NOMO-1 treated with dmso at 0.1 percent for 144 hours (cell line): Measurements from ENCODE around the gene OSBPL10.
"Not testable (repeated sequence)": the region's sequence is repeated elsewhere in the genome, so short reads cannot be mapped to it uniquely, and the experiment has no call there.

Source experiments
- DNase-seq: peaks from one replicate; lab custom pipeline; 2025; ENCODE audit not compliant: unreplicated experiment; lab: John Stamatoyannopoulos, UW

The OSBPL10 gene

DNA sequence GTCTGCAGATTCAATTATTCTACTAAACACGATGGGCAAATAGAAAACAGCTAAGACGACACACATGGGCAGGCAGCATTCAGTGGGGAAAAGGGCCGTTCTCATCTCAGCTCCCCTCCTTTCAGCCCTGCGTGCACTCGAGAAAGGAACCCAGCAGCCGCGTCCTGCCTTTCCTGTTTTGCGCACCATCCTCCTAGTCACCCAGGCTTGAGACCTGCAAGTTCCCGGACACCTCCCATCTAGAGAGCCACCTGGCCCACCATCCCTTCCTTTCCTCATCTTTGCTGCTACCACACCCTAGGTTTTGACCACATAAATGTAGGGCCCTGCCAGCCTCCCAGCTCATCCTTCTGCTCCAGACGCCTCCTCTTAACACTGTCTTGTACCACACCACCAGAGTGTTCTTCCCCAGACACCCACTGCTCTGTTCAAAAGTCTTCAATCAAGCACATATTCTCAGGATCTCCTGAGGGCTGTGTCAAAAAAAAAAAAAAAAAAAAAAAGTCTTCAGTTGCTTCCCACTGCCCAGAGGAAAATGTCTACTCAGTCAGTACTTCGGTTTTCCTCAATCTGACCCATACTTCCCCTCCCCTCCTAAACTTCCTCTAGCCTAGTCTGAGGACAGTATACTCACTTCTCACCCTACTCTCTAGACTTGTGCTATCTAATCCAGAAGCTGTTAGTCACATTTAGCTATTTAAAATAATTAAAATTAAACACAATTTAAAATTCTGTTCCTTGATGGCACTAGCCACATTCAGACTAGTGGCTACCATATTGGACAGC, 266.4 kb downstream of the OSBPL10 start:
- no peak for DNase-seq

DNA sequence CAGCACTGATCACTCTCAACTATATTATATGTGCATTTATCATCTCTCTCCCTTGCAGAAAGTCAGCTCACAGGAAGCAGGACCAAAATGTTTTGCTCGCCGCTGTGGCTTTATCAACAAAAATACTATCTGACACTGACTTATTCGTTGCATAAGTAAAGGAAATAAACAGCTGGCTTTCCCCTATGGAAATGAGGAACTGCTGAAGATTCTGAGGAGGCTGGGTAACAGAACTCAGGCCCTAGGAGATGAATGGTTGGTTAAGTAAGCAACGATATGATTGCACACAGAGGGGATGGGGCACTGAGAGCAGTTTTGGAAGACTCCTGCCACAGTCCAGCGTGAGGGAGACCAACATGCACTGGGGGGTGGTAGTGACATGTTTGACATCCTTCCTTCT, 267.2 kb downstream of the OSBPL10 start:
- DNase-seq, result no peak

DNA sequence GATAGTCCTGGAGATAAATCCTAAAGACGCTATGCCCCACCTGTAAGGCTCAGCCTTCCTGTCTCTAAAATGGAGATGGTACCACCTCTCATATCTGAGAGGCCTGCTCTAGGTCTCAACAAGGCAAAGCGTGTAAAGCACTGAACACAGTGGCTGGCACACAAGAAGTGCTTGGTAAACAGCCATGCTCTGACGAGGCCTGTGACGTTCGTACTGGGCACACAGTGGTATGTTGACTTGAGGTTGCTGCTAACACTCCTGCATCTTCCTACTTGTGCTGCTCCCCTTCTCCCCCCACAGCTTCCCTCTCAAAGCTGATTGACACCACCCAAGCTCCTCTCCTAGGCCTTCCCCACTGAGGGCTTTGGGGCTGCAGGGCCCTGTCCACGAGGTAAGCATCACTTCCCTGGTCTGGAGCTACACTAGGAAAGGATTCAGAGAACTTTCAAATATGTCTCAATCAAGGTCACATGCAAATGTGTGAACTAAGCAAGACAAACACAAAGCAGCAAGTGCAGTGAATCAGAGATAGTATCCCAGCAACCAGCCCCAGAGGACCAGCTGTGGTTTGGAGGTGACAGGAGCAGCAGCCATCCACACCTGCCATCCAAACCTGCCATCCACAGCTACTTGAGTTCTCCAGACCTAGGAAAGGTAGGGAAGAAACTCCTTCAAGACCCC, 270.8 kb downstream of the OSBPL10 start:
- DNase-seq, result no peak

DNA sequence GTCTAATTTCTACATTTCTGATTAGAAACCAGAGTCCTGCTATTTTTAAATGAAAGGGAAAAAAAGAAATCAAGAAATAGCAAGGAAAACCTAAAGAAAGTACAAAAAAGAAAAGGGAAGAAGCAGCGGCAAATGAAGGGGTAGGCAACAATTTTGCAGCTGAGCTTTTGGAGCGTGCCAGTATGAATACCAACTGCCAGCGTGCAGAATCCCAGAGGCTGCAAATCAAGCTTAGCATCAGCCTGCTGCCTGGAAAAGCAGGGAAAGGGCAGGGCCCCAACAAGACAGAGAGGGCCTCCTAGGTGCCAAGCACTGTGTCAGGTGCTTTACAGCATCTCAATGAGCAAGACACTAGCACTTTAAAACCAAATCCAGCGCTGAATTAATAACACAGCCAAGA, 271.5 kb downstream of the OSBPL10 start:
- DNase-seq, result no peak

DNA sequence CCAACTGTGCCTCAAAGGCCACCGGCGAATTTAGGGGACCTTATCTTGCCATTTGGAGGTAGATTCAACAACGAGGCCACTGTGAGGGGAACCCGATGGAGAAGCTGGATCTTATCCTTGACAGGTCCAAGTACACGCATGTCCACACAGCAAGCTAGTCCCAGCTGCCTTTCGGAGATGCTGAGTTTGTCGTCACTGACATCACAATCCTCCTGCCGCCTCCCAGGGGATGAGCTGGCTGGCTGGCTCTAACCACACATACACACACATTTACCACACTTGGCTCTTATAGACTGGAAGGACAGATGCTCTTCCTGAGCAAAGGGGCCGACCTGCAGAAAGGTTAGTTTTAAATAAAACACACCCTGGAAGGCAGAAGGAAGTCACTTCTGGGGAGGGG, 272.1 kb downstream of the OSBPL10 start:
- DNase-seq, result no peak

DNA sequence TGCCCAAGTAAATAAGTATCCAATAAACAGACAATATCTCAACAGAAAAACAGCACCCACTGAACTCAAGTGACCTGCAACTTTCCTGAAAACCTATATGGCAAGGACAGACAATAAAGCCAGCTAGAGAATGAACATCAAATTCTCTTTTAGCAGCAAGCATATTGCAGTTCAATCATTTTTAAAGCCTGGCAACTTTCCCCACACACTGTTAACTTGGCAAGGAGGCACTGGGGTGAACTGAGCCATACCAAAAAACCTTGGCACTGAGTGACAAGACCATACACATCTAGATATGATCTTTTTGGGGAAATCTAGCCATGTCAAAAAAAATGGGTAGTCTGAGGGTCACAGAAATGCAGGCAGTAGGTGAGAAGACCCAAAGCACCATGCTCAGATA, 273.8 kb downstream of the OSBPL10 start:
- DNase-seq, result no peak

DNA sequence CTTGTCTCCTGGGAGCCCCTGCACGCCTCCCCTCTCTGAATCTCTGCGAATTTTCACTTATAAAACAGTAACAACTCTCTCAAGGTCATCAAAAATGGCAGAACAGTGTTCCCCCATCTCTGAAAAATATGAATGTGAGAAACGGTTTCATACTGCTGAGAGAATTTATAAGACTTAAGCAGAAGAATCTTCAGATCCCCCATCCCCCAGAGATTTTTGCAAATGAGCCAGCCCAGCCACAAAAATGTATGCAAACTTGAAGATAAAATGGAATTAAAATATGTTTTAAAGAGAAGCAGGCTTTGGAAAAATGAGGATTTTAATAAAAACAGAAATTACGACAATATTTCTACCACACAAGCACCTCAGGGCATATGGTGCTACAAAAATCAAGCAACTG, 275.3 kb downstream of the OSBPL10 start:
- DNase-seq, result no peak

DNA sequence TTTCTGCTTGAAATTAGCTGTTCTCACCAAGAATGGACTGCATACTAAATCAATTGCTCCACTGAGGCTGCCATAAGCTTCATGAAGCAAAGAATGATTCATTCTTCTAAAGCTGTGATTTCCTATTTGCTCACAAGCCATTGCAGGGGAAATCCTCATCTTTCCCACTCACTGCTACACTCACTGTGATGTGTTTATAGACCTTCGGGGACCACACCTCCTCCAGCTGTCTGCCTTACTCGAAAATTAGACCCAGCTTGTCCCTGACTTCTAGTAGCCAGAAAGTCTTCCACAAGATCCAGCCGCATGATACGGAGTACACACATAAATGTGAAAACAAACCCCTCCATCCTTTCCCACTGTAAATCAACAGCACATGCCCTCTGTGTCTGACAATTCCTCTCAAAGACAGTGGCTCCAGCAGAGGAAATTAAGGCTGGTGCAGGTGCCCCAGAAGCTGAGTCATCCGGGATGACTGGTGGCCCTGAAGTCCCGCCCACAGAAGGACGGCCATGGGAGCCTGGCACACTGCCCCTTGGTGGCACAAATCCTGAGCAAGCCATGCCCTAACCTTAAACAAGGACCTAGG, 276.4 kb downstream of the OSBPL10 start:
- DNase-seq, result no peak

DNA sequence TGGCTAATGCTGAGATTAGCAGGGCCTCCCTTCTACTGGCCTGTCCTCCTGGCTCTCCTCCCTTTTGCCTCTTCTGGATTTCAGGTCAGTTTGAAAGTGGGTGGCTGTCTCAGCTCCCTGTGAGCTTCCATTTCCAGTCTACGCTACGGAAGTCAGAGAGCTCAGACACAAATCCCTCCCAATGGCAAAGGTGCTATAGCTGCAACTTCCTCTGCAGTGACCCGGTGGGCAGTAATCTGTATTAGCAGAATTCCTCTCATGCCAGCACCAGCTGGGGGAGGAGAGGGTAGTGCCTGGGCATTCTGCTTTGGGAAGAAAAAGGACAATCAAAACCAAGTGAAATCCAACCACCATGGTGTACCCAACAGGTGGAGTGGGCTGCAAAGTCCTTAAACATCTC, 276.9 kb downstream of the OSBPL10 start:
- DNase-seq, result no peak

DNA sequence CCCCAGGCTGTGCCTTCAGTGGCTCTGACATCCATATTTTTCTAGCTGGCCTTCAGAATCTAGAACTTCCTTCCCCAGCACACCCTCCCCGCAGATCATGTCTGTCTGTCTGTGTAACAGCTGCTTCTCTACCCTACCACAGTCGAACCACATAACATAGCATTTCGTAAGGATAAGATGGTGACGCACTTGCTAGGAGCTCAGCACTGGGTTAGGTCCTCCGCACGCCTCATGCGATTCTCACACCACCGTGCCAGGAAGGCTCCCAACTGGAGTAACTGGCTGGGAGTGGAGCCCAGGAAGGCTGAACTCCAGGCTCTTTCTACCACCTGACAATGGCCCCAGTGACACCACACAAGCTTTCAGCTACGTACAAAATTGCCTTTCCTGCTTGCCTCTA, 279.8 kb downstream of the OSBPL10 start:
- DNase-seq, result no peak

DNA sequence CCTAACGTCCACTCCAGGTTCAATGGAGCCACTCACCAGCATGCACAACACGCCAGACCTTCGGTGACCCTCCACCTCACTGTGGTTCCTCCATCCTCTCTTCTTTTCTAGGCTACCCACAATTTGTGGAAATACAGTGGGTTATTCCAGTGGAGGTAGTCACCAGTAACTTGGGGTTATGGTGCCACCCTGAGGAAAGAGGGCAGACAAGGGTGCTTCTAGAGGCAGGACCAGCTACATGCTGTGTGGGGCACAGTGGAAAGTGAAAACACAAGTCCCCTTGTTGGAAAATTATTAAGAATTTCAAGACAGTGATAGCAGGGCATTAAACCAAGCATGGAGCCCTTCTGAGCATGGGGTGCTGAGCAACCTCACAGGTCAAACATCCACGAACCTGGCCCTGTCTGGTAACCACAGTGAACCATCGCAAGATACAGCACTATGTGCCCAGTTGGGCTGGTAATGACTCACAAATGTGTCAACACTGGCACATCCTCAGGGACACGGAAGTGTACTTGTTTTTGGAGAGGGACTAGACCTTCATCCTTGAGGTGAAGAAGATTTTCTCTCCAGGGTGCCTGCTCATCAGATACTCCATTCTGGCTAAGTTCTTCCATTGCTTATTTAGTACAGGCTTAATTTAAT, 281.6 kb downstream of the OSBPL10 start:
- DNase-seq, result no peak

DNA sequence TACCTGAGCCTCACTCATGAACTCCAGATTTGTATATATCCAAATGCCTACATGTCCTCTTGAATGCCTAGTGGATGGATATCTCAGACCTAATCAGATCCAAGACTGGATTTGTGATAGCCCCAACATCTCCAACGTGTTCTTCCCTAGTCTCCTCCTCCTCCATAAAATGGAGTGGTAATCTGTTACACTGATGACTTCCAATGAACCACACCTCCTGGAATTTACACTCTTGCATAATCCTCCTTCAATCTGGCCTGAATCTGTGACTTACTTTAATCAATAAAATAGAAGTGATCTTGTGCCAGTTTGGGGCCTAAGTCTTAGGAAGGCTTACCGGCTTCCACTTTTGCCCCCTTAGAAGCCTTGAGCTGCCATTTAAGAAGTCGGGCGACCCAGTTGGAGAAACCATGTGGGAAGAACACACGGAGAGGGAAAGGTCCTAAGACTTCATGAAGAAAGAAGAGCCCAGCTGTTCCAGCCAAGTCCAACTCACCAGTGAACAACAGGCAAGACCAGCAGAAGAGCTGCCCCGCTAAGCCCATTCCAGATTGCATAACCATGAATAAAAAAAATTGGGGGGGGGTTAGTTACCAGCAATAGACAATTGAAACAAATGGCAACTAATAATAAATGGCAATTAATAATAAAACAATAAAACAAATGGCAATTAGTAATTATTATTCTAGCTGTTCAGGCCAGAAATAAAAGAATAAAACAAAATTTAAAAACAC, 284.1 kb downstream of the OSBPL10 start:
- DNase-seq, result no peak

DNA sequence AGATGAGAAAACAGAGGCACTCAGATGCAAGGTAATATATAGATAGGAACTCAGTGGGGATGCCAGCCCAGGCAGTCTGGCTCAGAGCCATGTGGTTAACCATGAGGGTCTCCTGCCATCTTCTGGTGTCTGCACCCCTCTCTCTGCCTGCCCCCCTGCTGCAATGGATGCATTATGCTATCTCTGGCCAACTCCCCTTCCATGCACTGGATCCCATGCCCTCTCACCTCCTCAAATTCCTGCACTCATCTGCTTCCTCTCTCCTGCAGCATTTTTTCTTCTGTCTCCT, 285.1 kb downstream of the OSBPL10 start:
- no peak for DNase-seq

DNA sequence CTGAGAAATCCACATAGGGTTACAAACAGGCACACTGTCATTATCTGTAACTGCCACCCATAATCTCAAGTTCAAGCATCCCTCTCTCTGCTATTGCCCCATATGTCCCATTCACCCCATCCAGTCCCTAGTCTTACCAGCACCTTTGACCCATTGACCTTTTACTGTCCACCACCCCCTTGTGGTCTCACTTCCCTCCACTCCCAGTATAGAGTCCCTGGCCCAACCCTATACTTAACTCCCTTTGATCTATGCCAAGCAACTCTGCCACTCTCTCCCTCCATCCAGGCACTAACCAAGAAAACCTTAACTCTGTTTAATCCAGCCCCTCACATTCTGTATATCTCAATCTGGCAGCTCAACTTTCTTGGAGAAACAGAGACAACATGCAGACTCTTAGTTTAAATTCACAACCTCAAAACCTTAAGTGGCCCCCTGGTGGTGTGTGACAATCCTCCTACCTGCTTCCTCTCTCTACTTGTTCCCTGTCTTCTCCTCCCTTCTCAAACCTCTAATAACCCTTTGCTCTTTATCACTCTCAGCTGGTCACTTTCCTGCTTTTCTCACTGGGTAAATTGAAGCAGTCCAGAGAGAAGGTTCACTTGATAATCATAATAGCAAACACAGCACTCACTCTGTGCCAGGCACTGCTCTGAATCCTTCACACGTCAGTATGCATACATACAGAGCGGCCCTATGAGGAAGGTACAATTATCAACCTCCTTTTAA, 285.6 kb downstream of the OSBPL10 start:
- DNase-seq, result no peak

DNA sequence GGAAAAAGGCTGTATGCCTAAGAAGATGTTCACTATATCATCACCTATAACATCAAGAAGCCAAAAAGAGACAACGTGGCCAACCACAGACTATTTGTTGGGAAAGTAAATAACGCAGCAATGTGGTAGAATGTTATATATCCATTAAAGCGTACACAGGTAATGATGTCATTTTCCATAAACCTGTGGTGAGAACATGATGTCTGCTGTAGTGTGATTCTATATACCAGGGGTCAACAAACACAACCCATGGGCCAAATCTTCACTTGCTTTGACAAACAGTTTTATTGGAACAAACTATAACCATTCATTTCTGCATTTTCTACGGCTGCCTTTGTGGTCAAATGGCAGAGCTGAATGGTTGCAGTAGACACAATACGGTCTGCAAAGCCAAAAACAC, 287.7 kb downstream of the OSBPL10 start:
- DNase-seq, result no peak

DNA sequence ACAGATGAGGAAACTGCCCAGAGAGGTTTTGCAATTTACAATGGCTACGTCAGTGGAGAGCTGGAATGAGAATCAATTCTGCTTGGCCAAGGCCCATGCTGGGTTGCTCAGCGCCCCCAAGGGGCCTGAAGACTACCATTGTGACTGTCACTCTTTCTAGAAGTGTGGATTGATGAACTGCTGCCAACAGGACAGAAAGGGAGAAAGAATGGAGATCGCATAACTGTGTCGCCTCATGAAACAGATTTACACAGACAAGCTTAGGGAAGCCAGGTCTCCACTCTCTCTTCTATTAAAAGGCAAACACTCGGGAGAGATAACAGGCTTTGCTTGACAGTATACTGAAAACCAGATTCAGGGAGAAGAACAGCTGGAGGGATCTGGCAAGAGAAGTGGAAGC, 288.3 kb downstream of the OSBPL10 start:
- no peak for DNase-seq

DNA sequence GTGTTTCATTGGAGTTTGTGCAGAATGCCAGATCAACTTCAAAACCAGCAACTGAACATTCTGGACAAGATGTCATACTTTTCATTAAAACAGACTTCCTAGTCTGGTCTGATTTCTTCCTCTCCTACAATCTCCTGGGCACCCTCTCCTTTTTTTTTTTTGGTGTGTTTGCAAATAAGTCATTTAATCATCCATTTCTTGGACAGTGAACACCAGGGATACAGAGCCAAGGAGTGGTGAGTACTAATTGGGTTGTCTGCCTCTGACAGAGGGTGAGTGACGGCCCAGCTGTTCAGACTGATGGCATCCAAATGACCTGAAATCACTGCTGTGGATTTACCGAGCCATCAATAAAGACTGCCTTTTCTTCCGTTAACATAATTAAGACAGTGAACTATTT, 290.3 kb downstream of the OSBPL10 start:
- no peak for DNase-seq

DNA sequence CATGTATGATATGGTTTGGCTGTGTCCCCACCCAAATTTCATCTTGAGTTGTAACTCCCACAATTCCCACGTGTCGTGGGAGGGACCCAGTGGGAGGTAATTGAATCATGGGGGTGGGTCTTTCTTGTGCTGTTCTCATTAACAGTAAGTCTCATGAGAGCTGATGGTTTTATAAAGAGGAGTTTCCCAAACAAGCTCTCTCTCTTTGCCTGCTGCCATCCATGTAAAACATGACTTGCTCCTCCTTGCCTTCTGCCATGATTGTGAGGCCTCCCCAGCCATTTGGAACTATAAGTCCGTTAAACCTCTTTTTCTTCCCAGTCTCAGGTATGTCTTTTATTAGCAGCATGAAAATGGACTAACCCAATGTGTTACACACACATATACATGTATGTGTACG, 291.5 kb downstream of the OSBPL10 start:
- not testable (repeated sequence) for DNase-seq

DNA sequence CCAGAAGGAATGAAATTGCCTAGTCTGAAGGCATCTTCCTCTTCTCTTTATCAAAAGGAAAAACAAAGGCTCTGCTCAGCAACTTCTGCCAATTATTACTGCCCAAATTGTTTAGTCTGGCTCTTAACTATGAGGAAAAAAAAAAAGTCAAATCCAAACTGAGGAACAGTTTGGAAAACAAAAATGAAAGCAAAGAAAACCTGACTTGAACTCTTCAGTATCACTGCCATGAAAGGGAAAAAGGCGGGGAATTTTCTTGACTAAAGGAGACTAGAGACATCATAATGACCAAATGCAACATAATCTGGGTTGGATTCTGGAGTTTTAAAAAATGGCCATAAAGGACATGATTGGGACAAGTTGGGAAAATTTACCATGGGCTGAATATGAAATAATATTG, 292.1 kb downstream of the OSBPL10 start:
- no peak for DNase-seq

DNA sequence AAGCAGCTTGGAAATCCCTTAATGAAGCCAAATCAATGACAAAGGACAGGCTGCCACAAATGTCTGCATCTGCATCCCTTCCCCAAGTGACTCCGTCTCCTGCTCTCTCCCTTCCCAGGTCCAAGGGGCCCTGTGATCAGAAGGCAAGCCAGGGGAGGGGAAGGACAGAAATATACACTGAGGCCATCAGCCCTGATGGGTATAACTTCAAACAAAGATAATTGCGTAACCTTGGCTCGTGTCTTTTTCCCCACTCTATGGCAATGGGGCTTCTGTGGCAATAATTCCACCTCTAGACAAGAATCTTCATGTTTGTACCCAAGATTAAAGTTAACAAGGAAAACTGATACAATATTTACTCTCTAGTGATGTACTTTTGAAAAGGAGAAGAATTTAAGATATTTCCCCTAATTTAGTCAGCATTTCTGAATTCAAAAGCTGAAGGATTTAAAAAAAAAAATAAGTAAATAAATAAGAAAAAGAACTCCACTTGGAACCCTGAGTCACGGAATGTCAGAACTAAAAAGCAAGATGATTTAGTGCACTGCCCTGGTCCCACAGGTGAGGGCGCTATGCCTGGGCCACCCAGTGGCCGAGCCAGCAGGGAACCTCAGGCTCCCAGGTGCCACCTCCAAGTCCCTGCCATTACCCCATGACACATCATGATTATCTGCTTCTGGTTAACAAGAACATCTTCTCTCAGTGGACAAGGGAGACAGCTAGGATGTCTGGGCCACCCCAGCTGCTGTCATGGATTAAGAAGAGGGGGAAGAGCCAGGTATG, 293.9 kb downstream of the OSBPL10 start:
- no peak for DNase-seq
